ENCODE results near the gene RMDN2. TPM values are rescaled to one million over a fixed set of nuclear protein-coding genes. Genes with fewer than 3 reads are reported as not detected.

Gene RMDN2
- total RNA-seq, 2 donors from 2014 or later: 10.4 to 11.5 TPM

GRCh38 chr2:37885329-37885993, 39.6 kb upstream of the RMDN2 start:
- intact Hi-C loops (cut with DNase I): no loop called here
- 48 to 54% methylated on average over 3 of the region's 3 CpGs for WGBS, 2 donors
- H3K4me3 ChIP-seq: no peak overlapping the region
- H3K9me3 ChIP-seq: no peaks in the 10 kb centered on the region
- no peaks in the 10 kb centered on the region for H3K27me3 ChIP-seq
- no peak for DNase-seq
- H3K27ac ChIP-seq: no peak overlapping the region
- H3K4me1 ChIP-seq: no peaks in the 10 kb centered on the region
- no peak for ATAC-seq
- no peak for TF ChIP-seq CTCF (IDR thresholded peaks at IDR 0.05)
- no peak for TF ChIP-seq POLR2A (IDR thresholded peaks at IDR 0.05)
- H3K36me3 ChIP-seq (replicated peaks in 1 of 2; ENCODE audit: insufficient read depth in 1 of 2, low read depth in 2 of 2): no peaks in the 10 kb centered on the region

- H3K4me1 ChIP-seq: peaks cover 5% of the 10 kb centered on the region
- ATAC-seq (no peak), DNase-seq (no peak)
- no peak overlapping the region for H3K4me3 ChIP-seq
- no peak overlapping the region for H3K27ac ChIP-seq
- H3K27me3 ChIP-seq: no peaks in the 10 kb centered on the region
- TF ChIP-seq POLR2A (IDR thresholded peaks at IDR 0.05) (no peak), CTCF (IDR thresholded peaks at IDR 0.05) (no peak)
- H3K36me3 ChIP-seq (replicated peaks in 1 of 2; ENCODE audit: insufficient read depth in 1 of 2, low read depth in 2 of 2): no peaks in the 10 kb centered on the region
- H3K9me3 ChIP-seq: no peaks in the 10 kb centered on the region
- intact Hi-C loops (cut with DNase I): no loop called here
- WGBS, 2 donors: 67 to 76% methylated on average over 5 of the region's 5 CpGs
Measured at GRCh38 chr2:37886745-37887144, 38.3 kb upstream of the RMDN2 start.

- Histone ChIP-seq H3K27me3 (no peaks in the 10 kb centered on the region), H3K36me3 (replicated peaks in 1 of 2; ENCODE audit: insufficient read depth in 1 of 2, low read depth in 2 of 2) (no peaks in the 10 kb centered on the region), H3K4me3 (no peak overlapping the region), H3K4me1 (peaks cover 5% of the 10 kb centered on the region), H3K9me3 (no peaks in the 10 kb centered on the region), H3K27ac (no peak overlapping the region)
- TF ChIP-seq POLR2A (IDR thresholded peaks at IDR 0.05) (no peak), CTCF (IDR thresholded peaks at IDR 0.05) (no peak)
- no peak for DNase-seq
- ATAC-seq: no peak
- intact Hi-C loops (cut with DNase I): no loop called here
- WGBS, 2 donors: 47 to 55% methylated on average over 4 of the region's 4 CpGs
Measured at GRCh38 chr2:37887286-37887685, 37.8 kb upstream of the RMDN2 start.

GRCh38 chr2:37890893-37891495, 34.1 kb upstream of the RMDN2 start:
- no peaks in the 10 kb centered on the region for H3K9me3 ChIP-seq
- 18% methylated on average over 8 of the region's 8 CpGs for WGBS, 2 donors
- DNase-seq (peak; percentile 70 to 73 (median 71)), ATAC-seq (peak; percentile 90)
- no peak overlapping the region for H3K27ac ChIP-seq
- H3K27me3 ChIP-seq: no peaks in the 10 kb centered on the region
- H3K4me1 ChIP-seq: peaks cover 5% of the 10 kb centered on the region
- no peak overlapping the region for H3K4me3 ChIP-seq
- H3K36me3 ChIP-seq (replicated peaks in 1 of 2; ENCODE audit: insufficient read depth in 1 of 2, low read depth in 2 of 2): no peaks in the 10 kb centered on the region
- TF ChIP-seq CTCF (IDR thresholded peaks at IDR 0.05) (peak; percentile 58 to 80 (median 66)), POLR2A (IDR thresholded peaks at IDR 0.05) (no peak)
- intact Hi-C loops (cut with DNase I): no loop called here

Measured in body of pancreas (tissue), 4 donors.